Spinal cord (tissue), 10 donors: Measurements from ENCODE around the gene SAMSN1. TPM values are rescaled to one million over a fixed set of nuclear protein-coding genes. Genes with fewer than 3 reads are reported as not detected.

Experiments used
- DNase-seq, 6 donors: peaks; one replicate each; pipeline versions ENCODE4 v3.0.0 to v3.0.0-alpha.2; 2013 to 2015; ENCODE audit warnings: low spot score in 6 of 6, low read depth in 4 of 6
- H3K27ac ChIP-seq: one replicate; pipeline ENCODE4 v1.5.1; 2013; ENCODE audit warnings: low read depth, low read length, control low read depth
- H3K27me3 ChIP-seq: one replicate; pipeline ENCODE4 v1.6.1; 2013; ENCODE audit warnings: low read length; ENCODE audit not compliant: control insufficient read depth, insufficient read depth
- H3K36me3 ChIP-seq: one replicate; pipeline ENCODE4 v1.6.1; 2013; ENCODE audit warnings: low read length; ENCODE audit not compliant: control insufficient read depth, insufficient read depth
- H3K4me1 ChIP-seq: one replicate; pipeline ENCODE4 v1.6.1; 2013; ENCODE audit warnings: low read length; ENCODE audit not compliant: control insufficient read depth, insufficient read depth
- H3K4me3 ChIP-seq: one replicate; pipeline ENCODE4 v1.5.1; 2013; ENCODE audit warnings: low read depth, low read length, control low read depth
- H3K9me3 ChIP-seq: one replicate; pipeline ENCODE4 v1.6.1; 2013; ENCODE audit warnings: low read length; ENCODE audit not compliant: control insufficient read depth, insufficient read depth
- WGBS: methylation state at CpG from one replicate; pipeline ENCODE4 v1.1.5; 2013; ENCODE audit warnings: missing lambda C conversion rate; ENCODE audit not compliant: insufficient coverage; 5-methylcytosine and 5-hydroxymethylcytosine counted together
- polyA plus RNA-seq, 2 donors: library from polyadenylated mRNA; unstranded; fragments of 120-200 nt; gene quantifications; one replicate each; pipeline ENCODE4 v1.2.1, GENCODE V29; 2013; ENCODE audit not compliant: insufficient read length in 2 of 2
- total RNA-seq, 2 donors: library from RNA; depleted of rRNA in 1 of 2; stranded (reverse); fragments of 120-200 nt in 1 of 2; fragments of >200 nt in 1 of 2; gene quantifications; one replicate each; pipeline versions ENCODE4 v1.2.3 to v1.2.4, GENCODE V29; 2013 to 2014
- donor health status: healthy.

SAMSN1 gene
- total and polyA plus RNA-seq, 4 donors = 8.5 to 22.4 (median 12.3) TPM

DNA sequence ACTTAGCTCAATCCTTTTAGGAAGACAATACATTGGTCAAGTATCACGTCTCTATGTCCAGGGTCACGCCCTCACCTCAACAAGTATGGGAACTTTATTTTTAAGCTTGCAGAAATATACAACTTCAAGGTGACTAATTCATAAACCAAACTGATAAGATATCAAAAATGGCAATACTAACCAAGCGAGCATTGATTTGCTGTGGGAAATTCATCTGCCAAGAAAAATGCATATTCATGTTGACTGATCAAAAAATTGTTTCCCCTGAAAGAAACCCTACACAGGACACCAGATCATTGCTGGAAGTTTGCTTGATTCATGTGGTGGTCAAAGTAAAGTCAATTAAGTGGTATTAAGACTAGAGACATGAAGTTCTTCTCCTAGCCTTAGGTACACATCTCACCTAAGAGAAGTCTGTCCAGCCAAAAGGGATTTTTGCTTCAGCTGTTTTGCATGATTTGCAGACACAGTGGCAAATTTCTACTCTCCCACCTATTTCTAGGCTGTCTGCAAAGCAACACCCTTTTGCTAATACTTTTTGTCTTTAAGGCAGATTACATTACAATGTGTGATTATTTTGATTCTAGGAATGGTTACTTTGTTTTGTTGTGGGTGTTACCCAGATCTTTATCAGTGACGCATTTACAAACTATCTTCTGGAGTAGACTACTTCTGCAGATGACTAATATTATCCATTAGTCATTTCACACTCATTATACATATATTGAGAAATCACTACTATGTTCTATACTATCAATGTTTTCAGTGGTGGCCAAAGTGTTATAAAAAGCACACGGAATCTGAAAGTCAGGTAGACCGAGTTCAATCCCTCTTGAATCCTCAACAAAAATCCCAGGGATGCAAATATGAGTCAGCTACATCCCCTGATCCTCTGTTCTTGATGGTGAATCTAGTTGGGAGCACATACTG lies 12.4 kb downstream of the SAMSN1 start:
- H3K4me1 ChIP-seq = no peaks in the 10 kb centered on the region
- no peaks in the 10 kb centered on the region for H3K9me3 ChIP-seq
- DNase-seq = no peak
- no CpG with 5 or more reads among the region's 6 CpGs for WGBS
- H3K36me3 ChIP-seq = no peaks in the 10 kb centered on the region
- H3K27ac ChIP-seq = no peak overlapping the region
- H3K27me3 ChIP-seq = no peaks in the 10 kb centered on the region
- H3K4me3 ChIP-seq = no peak overlapping the region

DNA sequence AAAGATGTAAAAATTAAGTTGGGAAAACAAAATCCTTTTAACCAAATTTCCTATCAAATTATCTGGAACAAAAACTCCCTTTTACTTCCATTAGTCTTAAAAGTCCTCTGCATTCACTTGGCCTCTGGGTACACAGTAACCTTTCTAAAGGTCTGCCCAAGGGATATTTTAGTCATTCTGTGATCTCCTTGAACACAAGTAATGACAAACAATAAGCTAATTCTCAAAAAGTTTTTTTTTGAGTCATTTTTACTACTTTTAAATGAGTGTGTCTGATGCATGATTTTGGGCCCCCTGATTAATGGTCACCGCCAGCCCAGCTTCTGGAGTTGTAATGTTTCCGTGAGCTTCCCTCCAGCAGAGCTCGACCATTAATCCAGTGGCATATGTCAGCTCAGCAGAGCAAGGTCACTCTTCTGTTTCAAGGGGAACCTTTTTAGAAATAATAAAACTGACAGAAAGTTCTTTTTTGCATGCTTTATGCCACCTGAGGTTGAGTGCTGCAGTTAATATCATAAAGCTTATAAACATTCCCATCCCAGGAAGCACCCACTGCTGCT lies 14.3 kb downstream of the SAMSN1 start:
- peak in 2 of 6 donors; percentile 14 to 60 for DNase-seq
- no peaks in the 10 kb centered on the region for H3K9me3 ChIP-seq
- no peaks in the 10 kb centered on the region for H3K27me3 ChIP-seq
- no peaks in the 10 kb centered on the region for H3K36me3 ChIP-seq
- no peaks in the 10 kb centered on the region for H3K4me1 ChIP-seq
- no peak overlapping the region for H3K27ac ChIP-seq
- H3K4me3 ChIP-seq = no peak overlapping the region
- 46% methylated on average over 3 of the region's 3 CpGs for WGBS

DNA sequence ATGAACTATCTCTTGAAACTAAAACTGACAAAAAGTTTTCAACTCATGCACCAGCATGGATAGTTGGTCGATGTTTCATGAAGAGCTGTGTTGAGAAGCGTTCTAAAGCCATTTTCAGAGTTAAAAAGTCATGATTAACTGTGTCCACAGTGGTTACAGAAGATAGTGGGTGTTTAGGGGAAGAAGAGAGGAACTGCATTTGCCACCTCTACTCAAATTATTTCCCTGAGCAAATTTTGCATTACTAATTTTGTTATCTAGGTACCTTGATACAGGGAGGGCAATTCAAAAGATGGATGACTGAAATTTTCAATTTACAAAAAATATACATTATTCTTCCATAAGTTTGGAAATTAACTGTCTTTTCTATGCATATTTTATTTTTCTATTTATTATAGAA lies 15.5 kb downstream of the SAMSN1 start:
- H3K4me3 ChIP-seq = no peak overlapping the region
- H3K36me3 ChIP-seq = no peaks in the 10 kb centered on the region
- no CpG with 5 or more reads among the region's 2 CpGs for WGBS
- peaks cover 1% of the 10 kb centered on the region for H3K9me3 ChIP-seq
- DNase-seq = no peak
- no peaks in the 10 kb centered on the region for H3K4me1 ChIP-seq
- no peaks in the 10 kb centered on the region for H3K27me3 ChIP-seq
- H3K27ac ChIP-seq = no peak overlapping the region

DNA sequence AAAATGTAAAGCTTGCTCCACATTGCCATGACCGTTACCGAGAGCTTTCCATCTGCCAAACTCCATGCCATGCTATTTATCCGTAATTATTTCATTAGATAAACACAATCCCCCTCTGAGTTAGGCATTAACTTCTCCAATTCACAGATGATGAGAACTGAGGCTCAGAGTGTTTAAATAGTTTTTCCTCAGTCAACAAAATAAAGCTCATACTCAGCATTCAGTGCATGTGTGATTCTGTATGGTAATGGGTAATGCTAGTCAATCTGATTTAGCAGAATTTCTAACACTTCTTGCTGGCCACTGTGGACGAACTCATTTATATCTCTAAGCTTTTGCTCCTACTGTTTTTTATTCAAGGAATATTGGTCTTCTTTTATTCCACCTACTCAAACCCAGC lies 17.3 kb downstream of the SAMSN1 start:
- Histone ChIP-seq H3K27me3 (no peaks in the 10 kb centered on the region), H3K4me1 (no peaks in the 10 kb centered on the region), H3K4me3 (no peak overlapping the region), H3K9me3 (peaks cover 1% of the 10 kb centered on the region), H3K36me3 (no peaks in the 10 kb centered on the region), H3K27ac (no peak overlapping the region)
- peak in 1 of 6 donors; percentile 13 for DNase-seq
- WGBS = 63% methylated on average over 2 of the region's 4 CpGs

DNA sequence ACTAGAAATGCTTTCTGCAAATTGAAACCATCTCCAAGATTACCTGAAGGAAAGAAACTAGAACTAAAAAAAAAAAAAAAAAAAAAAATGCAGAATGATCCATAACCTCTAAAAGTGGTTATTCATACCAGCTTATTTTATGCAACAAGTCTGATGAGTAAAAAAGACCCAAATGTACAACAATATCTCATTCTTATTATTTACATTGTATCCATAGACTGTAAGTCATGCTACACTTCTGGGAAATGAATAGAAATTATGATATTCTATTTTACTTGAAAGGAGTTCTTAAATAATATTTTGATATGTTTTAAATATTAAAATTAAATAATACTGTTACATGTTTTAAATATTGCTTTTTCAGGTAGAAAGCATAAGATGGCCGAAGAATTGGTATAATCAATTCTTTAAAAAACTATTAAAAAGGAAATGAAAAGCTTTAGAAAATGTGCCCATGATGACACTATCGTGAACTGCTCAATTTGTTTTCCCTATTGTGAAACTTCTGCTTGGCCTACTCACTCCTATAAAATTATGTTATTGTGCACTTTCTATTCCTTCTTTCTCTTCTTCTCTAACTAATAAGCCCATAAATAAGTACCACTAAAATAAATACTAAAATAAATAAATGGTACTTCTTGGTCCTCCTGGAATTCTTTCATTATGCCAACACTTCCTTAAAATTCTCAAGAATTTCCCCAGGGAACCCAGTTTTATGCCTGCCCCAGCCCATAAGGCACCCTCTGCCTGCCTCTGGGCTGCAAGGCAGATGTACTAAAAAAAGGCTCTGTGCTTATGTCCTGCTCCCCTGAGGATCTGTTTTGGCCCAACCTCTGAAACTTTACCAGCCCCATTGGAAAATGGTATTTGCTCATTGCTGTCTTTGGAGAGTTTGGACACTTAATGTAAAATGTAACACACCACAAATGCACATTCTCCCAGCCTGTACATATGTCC lies 18.1 kb downstream of the SAMSN1 start:
- no peak for DNase-seq
- Histone ChIP-seq H3K4me3 (no peak overlapping the region), H3K36me3 (no peaks in the 10 kb centered on the region), H3K27ac (no peak overlapping the region), H3K27me3 (no peaks in the 10 kb centered on the region), H3K4me1 (no peaks in the 10 kb centered on the region), H3K9me3 (peaks cover 1% of the 10 kb centered on the region)
- WGBS = no CpG with 5 or more reads among the region's 2 CpGs

DNA sequence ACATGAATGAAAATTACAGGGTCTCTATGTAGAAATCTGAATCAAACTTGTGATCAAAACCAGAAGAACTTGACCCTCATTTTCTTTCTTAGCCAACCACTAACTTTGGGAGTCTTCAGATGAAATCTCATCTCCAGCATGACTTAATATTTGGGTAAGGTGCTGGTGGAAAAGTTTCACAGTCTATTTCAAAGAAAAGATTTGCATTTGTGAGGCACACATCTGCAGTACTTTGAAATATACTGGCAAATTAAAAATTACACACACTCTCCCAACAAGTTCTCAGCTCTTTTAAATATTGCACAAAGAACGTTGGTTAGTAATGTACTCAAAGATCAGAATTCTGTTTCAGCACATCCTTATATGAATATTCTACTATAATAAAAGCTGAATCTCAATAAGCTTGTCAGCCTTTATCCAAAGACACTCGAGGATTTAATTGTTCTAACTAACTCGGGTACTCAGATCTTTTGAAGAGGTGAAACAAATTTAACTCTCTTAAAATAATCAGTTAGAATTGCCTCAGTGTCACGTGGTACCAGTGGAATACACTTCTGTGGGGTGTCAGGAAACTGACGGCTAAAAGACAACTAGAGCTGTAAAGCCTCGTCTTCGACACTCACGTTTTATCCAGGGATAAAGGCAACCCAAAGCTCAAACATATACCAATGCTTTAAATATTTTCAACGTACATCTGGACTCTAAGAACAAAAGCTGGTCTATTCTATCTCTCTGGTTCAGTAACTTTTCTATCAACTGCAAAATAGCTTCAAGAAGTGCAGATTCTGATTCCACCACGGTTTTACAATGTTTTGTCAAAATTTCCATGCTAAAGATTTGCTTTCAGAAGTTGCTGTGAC lies 19.0 kb downstream of the SAMSN1 start:
- no peaks in the 10 kb centered on the region for H3K27me3 ChIP-seq
- DNase-seq = no peak
- H3K36me3 ChIP-seq = no peaks in the 10 kb centered on the region
- H3K4me3 ChIP-seq = no peak overlapping the region
- H3K9me3 ChIP-seq = peaks cover 1% of the 10 kb centered on the region
- WGBS = 90% methylated on average over 4 of the region's 10 CpGs
- no peak overlapping the region for H3K27ac ChIP-seq
- H3K4me1 ChIP-seq = no peaks in the 10 kb centered on the region

DNA sequence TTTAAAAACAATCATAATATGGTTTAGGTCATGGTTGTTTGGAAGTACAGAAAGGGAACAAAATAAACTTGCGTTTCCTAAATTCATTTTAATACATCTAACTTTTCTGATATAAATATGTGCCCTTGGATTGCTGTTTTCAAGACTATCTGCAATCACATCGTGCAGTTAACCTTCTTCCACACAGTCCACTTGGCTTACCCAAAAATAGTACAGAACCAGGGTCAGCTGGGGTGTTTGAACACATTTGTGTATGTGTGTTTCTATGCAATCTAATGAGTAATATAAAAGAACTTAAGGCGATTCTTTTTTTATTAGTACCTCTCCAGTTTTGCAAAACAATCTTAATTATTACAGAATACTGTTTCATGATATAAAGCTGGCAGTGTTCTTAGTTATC lies 19.9 kb downstream of the SAMSN1 start:
- H3K27ac ChIP-seq = no peak overlapping the region
- no peaks in the 10 kb centered on the region for H3K4me1 ChIP-seq
- no peaks in the 10 kb centered on the region for H3K27me3 ChIP-seq
- no peaks in the 10 kb centered on the region for H3K36me3 ChIP-seq
- H3K4me3 ChIP-seq = no peak overlapping the region
- peaks cover 1% of the 10 kb centered on the region for H3K9me3 ChIP-seq
- WGBS = no CpG with 5 or more reads among the region's 3 CpGs
- no peak for DNase-seq

DNA sequence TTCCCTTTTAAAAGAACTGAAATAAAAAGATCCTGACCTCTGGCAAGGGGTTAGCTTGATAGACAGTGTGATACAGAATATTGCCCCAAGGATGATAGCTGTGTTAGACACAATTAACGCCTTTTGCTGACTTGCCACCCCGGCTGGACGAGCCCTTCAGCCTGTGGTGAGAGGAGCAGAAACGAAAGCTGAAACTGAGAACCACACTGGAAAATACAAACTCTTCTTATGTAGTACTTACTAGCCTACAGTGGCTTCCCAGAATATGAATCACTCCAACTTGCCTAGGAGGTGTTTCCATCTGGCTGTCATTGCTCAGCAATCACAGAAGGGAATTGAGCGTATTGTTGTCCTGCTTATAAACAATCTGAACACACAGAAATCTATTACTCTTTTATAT lies 22.9 kb downstream of the SAMSN1 start:
- DNase-seq = peak in 2 of 6 donors; percentile 15 to 26
- 75% methylated on average over 1 of the region's 5 CpGs for whole genome bisulfite sequencing
- Histone ChIP-seq H3K4me1 (no peaks in the 10 kb centered on the region), H3K36me3 (no peaks in the 10 kb centered on the region), H3K27me3 (no peaks in the 10 kb centered on the region), H3K4me3 (no peak overlapping the region), H3K9me3 (peaks cover 1% of the 10 kb centered on the region), H3K27ac (no peak overlapping the region)

DNA sequence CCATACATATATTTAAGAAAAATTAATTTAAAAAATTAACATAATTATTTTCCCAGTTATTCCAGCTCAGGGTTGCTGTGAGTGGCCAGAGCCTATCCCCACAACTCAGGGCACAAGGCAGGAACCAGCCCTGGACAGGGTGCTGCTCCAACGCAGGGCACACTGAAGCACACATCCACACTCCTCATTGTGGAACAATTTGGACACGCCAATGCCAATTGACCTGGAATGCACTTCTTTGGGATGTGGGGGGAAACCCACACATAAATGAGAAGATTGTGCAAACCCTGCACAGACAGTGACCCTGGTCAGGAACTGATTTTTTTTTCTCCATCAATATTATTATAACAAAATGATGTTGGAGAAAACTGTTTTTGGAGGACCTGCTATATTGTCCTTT lies 23.4 kb downstream of the SAMSN1 start:
- no peaks in the 10 kb centered on the region for H3K4me1 ChIP-seq
- 100% methylated on average over 1 of the region's 2 CpGs for WGBS
- no peak overlapping the region for H3K4me3 ChIP-seq
- H3K36me3 ChIP-seq = no peaks in the 10 kb centered on the region
- peaks cover 1% of the 10 kb centered on the region for H3K9me3 ChIP-seq
- H3K27me3 ChIP-seq = no peaks in the 10 kb centered on the region
- H3K27ac ChIP-seq = no peak overlapping the region
- DNase-seq = no peak
